Measurements from ENCODE around the gene HTR2A. TPM values are rescaled to one million over a fixed set of nuclear protein-coding genes. Genes with fewer than 3 reads are reported as not detected.

HTR2A gene
- total RNA-seq, 4 donors from 2014 or later: under 0.01 to 0.86 (median 0.24) TPM

DNA sequence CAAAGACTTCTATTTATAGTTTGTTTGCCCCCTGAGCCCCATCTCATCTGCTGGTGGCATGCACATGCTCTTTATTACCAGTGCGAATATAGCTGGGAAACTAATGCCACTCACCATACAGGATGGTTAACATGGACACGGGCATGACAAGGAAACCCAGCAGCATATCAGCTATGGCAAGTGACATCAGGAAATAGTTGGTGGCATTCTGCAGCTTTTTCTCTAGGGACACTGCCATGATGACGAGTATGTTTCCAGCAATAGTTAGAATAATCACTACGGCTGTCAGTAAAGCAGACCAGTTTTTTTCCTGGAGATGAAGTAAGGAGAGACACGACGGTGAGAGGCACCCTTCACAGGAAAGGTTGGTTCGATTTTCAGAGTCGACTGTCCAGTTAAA is 1.5 kb downstream of the HTR2A start:
- Histone ChIP-seq H3K27ac (replicated peaks in 1 of 4) (peak overlapping the region in 3 of 4 donors; percentile 52 to 68 (median 66)), H3K9me3 (no peaks in the 10 kb centered on the region), H3K4me3 (peak overlapping the region; percentile 42 to 60 (median 51)), H3K36me3 (no peaks in the 10 kb centered on the region), H3K4me1 (peaks cover 0 to 45% (median 30%) of the 10 kb centered on the region in 4 donors), H3K27me3 (no peaks in the 10 kb centered on the region)
- intact Hi-C loops (cut with DNase I): no loop called here
- WGBS: 57% methylated on average over 8 of the region's 8 CpGs
- TF ChIP-seq EP300 (IDR thresholded peaks at IDR 0.05) (no peak), POLR2A (IDR thresholded peaks at IDR 0.05; ENCODE audit: low read depth) (no peak), POLR2AphosphoS5 (IDR thresholded peaks at IDR 0.05) (no peak)
- TF ChIP-seq, protein P1, sequence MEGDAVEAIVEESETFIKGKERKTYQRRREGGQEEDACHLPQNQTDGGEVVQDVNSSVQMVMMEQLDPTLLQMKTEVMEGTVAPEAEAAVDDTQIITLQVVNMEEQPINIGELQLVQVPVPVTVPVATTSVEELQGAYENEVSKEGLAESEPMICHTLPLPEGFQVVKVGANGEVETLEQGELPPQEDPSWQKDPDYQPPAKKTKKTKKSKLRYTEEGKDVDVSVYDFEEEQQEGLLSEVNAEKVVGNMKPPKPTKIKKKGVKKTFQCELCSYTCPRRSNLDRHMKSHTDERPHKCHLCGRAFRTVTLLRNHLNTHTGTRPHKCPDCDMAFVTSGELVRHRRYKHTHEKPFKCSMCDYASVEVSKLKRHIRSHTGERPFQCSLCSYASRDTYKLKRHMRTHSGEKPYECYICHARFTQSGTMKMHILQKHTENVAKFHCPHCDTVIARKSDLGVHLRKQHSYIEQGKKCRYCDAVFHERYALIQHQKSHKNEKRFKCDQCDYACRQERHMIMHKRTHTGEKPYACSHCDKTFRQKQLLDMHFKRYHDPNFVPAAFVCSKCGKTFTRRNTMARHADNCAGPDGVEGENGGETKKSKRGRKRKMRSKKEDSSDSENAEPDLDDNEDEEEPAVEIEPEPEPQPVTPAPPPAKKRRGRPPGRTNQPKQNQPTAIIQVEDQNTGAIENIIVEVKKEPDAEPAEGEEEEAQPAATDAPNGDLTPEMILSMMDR (IDR thresholded peaks at IDR 0.05): no peak
- DNase-seq (ENCODE audit: extremely low spot score): no peak

- TF ChIP-seq EP300 (IDR thresholded peaks at IDR 0.05) (no peak), POLR2A (IDR thresholded peaks at IDR 0.05; ENCODE audit: low read depth) (no peak), POLR2AphosphoS5 (IDR thresholded peaks at IDR 0.05) (no peak)
- TF ChIP-seq, protein P1 (IDR thresholded peaks at IDR 0.05): no peak
Measured at GRCh38 chr13:46894568-46894967, 2.3 kb downstream of the HTR2A start.

DNA sequence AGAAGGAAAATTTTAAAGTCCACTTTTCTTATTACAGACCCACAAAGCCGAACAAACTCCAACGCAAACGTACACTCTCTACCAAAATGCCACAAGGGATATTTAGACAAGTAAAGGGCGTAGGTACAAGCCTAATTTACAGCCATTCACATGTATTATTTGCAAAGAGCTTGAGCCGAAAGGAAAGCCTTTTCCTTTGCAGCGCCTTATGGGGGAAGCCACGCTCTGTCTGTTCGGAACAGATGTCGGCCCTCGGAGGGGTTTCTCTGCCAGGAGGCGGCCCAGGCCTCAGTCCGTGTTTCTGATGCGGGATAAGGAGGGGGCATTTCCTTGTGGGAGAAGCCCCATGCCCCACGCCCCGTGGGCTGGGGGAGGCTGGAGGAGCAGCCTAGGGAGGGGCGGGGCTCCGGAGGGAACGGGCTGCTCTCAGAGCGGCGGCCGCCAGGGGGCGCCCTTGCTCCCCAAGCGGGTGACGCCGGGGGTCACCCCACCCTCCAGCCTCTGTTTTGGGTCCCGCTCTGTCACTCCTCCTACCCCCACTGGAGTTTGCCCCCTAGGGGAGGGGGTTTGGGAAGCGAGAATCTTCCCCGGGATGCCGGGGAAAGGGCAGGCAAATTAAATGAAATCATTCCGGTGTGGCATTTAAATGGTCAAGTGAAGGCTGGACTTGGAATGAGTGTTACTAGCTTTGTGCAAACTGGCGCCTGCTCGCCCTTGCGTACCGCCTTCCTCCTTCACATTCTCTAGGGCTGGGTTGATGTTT is 2.9 kb downstream of the HTR2A start:
- Histone ChIP-seq H3K4me1 (peaks cover 0 to 45% (median 30%) of the 10 kb centered on the region in 4 donors), H3K36me3 (no peaks in the 10 kb centered on the region), H3K4me3 (peak overlapping the region; percentile 61 to 71 (median 65)), H3K9me3 (no peaks in the 10 kb centered on the region), H3K27me3 (no peaks in the 10 kb centered on the region), H3K27ac (replicated peaks in 1 of 4) (peak overlapping the region; percentile 53 to 78 (median 64))
- WGBS: 2% methylated on average over 11 of the region's 34 CpGs
- no peak for TF ChIP-seq POLR2A (IDR thresholded peaks at IDR 0.05; ENCODE audit: low read depth)
- TF ChIP-seq, protein P1 (IDR thresholded peaks at IDR 0.05): peak; percentile 80 to 100 (median 98)
- TF ChIP-seq EP300 (IDR thresholded peaks at IDR 0.05): no peak
- peak in 1 of 2 donors; percentile 8 for TF ChIP-seq POLR2AphosphoS5 (IDR thresholded peaks at IDR 0.05)
- intact Hi-C loops (cut with DNase I): loop anchor here (5.0 kb wide), 1 partner anchor 92 kb away; no protein-coding TSS in a partner anchor
- no peak for DNase-seq (ENCODE audit: extremely low spot score)

More at GRCh38 chr13:46894568-46894967, 2.3 kb downstream of the HTR2A start:
- Histone ChIP-seq H3K9me3 (no peaks in the 10 kb centered on the region), H3K27me3 (no peaks in the 10 kb centered on the region), H3K36me3 (no peaks in the 10 kb centered on the region), H3K4me3 (peak overlapping the region; percentile 61 to 71 (median 65)), H3K27ac (replicated peaks in 1 of 4) (peak overlapping the region; percentile 53 to 78 (median 64)), H3K4me1 (peaks cover 0 to 45% (median 30%) of the 10 kb centered on the region in 4 donors)
- no peak for DNase-seq (ENCODE audit: extremely low spot score)
- intact Hi-C loops (cut with DNase I): loop anchor here (5.0 kb wide), 1 partner anchor 92 kb away; no protein-coding TSS in a partner anchor

- peak overlapping the region; percentile 61 to 71 (median 65) for H3K4me3 ChIP-seq
- H3K9me3 ChIP-seq: no peaks in the 10 kb centered on the region
- H3K27ac ChIP-seq (replicated peaks in 1 of 4): peak overlapping the region in 2 of 4 donors; percentile 68 to 78
Measured at GRCh38 chr13:46893221-46893740, 3.6 kb downstream of the HTR2A start.

More at GRCh38 chr13:46893221-46893740, 3.6 kb downstream of the HTR2A start:
- no peaks in the 10 kb centered on the region for H3K27me3 ChIP-seq
- TF ChIP-seq EP300 (IDR thresholded peaks at IDR 0.05): no peak
- TF ChIP-seq, protein P1 (IDR thresholded peaks at IDR 0.05): no peak
- TF ChIP-seq POLR2A (IDR thresholded peaks at IDR 0.05; ENCODE audit: low read depth): no peak
- no peak for TF ChIP-seq POLR2AphosphoS5 (IDR thresholded peaks at IDR 0.05)
- no peak for DNase-seq (ENCODE audit: extremely low spot score)
- peaks cover 0 to 45% (median 30%) of the 10 kb centered on the region in 4 donors for H3K4me1 ChIP-seq
- intact Hi-C loops (cut with DNase I): loop anchor here (5.0 kb wide), 1 partner anchor 91 kb away; no protein-coding TSS in a partner anchor
- no peaks in the 10 kb centered on the region for H3K36me3 ChIP-seq
- WGBS: 20% methylated on average over 3 of the region's 4 CpGs
